ENCODE data around the gene CHRDL2.

The CHRDL2 gene

GRCh38 chr11:74735365-74735928 lies 4.2 kb upstream of the CHRDL2 start:
- H3K36me3 Mint-ChIP-seq, result no peaks in the 10 kb centered on the region
- no peaks in the 10 kb centered on the region for H3K9me3 Mint-ChIP-seq
- H3K4me3 Mint-ChIP-seq, result no peak overlapping the region
- no peak for ATAC-seq (replicated peaks)
- H3K27ac Mint-ChIP-seq, result no peak overlapping the region
- peaks cover 10 to 17% of the 10 kb centered on the region in 2 donors for H3K4me1 Mint-ChIP-seq
- H3K27me3 Mint-ChIP-seq, result peaks cover 55 to 59% of the 10 kb centered on the region in 2 donors
- no peak for DNase-seq

- H3K27ac Mint-ChIP-seq, result no peak overlapping the region
- no peaks in the 10 kb centered on the region for H3K36me3 Mint-ChIP-seq
- H3K4me1 Mint-ChIP-seq, result peaks cover 8 to 14% of the 10 kb centered on the region in 2 donors
- ATAC-seq (replicated peaks) (no peak), DNase-seq (no peak)
- no peak overlapping the region for H3K4me3 Mint-ChIP-seq
- H3K27me3 Mint-ChIP-seq, result peaks cover 64 to 68% of the 10 kb centered on the region in 2 donors
- no peaks in the 10 kb centered on the region for H3K9me3 Mint-ChIP-seq
These were observed 3.3 kb upstream of the CHRDL2 start for GRCh38 chr11:74734559-74734925.

- DNase-seq, result no peak
- Mint-ChIP-seq H3K4me1 (peaks cover 10 to 13% of the 10 kb centered on the region in 2 donors), H3K4me3 (peak overlapping the region; percentile 43 to 63)
These were observed 510 bp downstream of the CHRDL2 start for GRCh38 chr11:74730571-74731260.

GRCh38 chr11:74729397-74729796 lies 1.8 kb downstream of the CHRDL2 start:
- H3K4me1 Mint-ChIP-seq, result peaks cover 10 to 13% of the 10 kb centered on the region in 2 donors
- H3K27ac Mint-ChIP-seq, result no peak overlapping the region
- DNase-seq (no peak), ATAC-seq (replicated peaks) (no peak)
- H3K27me3 Mint-ChIP-seq, result peaks cover 58 to 69% of the 10 kb centered on the region in 2 donors
- H3K9me3 Mint-ChIP-seq, result no peaks in the 10 kb centered on the region
- H3K4me3 Mint-ChIP-seq, result no peak overlapping the region
- H3K36me3 Mint-ChIP-seq, result no peaks in the 10 kb centered on the region

More at GRCh38 chr11:74730571-74731260, 510 bp downstream of the CHRDL2 start:
- H3K9me3 Mint-ChIP-seq, result no peaks in the 10 kb centered on the region
- no peak for ATAC-seq (replicated peaks)
- no peaks in the 10 kb centered on the region for H3K36me3 Mint-ChIP-seq
- no peak overlapping the region for H3K27ac Mint-ChIP-seq
- peaks cover 54 to 68% of the 10 kb centered on the region in 2 donors for H3K27me3 Mint-ChIP-seq

- H3K4me3 Mint-ChIP-seq, result no peak overlapping the region
These were observed 4.6 kb downstream of the CHRDL2 start for GRCh38 chr11:74726547-74727182.

GRCh38 chr11:74725701-74726100 lies 5.5 kb downstream of the CHRDL2 start:
- H3K27me3 Mint-ChIP-seq, result peaks cover 40 to 47% of the 10 kb centered on the region in 2 donors
- H3K9me3 Mint-ChIP-seq, result no peaks in the 10 kb centered on the region
- H3K27ac Mint-ChIP-seq, result no peak overlapping the region
- no peak overlapping the region for H3K4me3 Mint-ChIP-seq
- no peak for ATAC-seq (replicated peaks)
- DNase-seq, result no peak
- no peaks in the 10 kb centered on the region for H3K36me3 Mint-ChIP-seq
- peaks cover 4% of the 10 kb centered on the region in 2 donors for H3K4me1 Mint-ChIP-seq

More at GRCh38 chr11:74726547-74727182, 4.6 kb downstream of the CHRDL2 start:
- ATAC-seq (replicated peaks), result peak; percentile 94 to 98
- Mint-ChIP-seq H3K27ac (no peak overlapping the region), H3K4me1 (peaks cover 7 to 8% of the 10 kb centered on the region in 2 donors), H3K9me3 (no peaks in the 10 kb centered on the region), H3K27me3 (peaks cover 44 to 52% of the 10 kb centered on the region in 2 donors), H3K36me3 (no peaks in the 10 kb centered on the region)
- peak; percentile 50 for DNase-seq

GRCh38 chr11:74723511-74723910 lies 7.7 kb downstream of the CHRDL2 start:
- peaks cover 19 to 25% of the 10 kb centered on the region in 2 donors for H3K27me3 Mint-ChIP-seq
- H3K9me3 Mint-ChIP-seq, result no peaks in the 10 kb centered on the region
- H3K36me3 Mint-ChIP-seq, result no peaks in the 10 kb centered on the region
- peaks cover 0 to 2% of the 10 kb centered on the region in 2 donors for H3K4me1 Mint-ChIP-seq
- DNase-seq, result no peak
- no peak for ATAC-seq (replicated peaks)
- H3K4me3 Mint-ChIP-seq, result no peak overlapping the region
- H3K27ac Mint-ChIP-seq, result no peak overlapping the region

GRCh38 chr11:74721479-74721835 lies 9.8 kb downstream of the CHRDL2 start:
- ATAC-seq (replicated peaks), result no peak
- DNase-seq, result no peak
- Mint-ChIP-seq H3K4me1 (peaks cover 0 to 1% of the 10 kb centered on the region in 2 donors), H3K27me3 (peaks cover 25 to 26% of the 10 kb centered on the region in 2 donors), H3K4me3 (no peak overlapping the region), H3K36me3 (no peaks in the 10 kb centered on the region), H3K9me3 (no peaks in the 10 kb centered on the region), H3K27ac (no peak overlapping the region)

GRCh38 chr11:74720596-74721478 lies 10.4 kb downstream of the CHRDL2 start:
- H3K4me3 Mint-ChIP-seq, result no peak overlapping the region
- ATAC-seq (replicated peaks) (no peak), DNase-seq (no peak)
- no peak overlapping the region for H3K27ac Mint-ChIP-seq
- H3K36me3 Mint-ChIP-seq, result no peaks in the 10 kb centered on the region
- H3K27me3 Mint-ChIP-seq, result peaks cover 24 to 26% of the 10 kb centered on the region in 2 donors
- H3K4me1 Mint-ChIP-seq, result no peaks in the 10 kb centered on the region
- no peaks in the 10 kb centered on the region for H3K9me3 Mint-ChIP-seq

GRCh38 chr11:74719011-74719410 lies 12.2 kb downstream of the CHRDL2 start:
- no peak overlapping the region for H3K27ac Mint-ChIP-seq
- no peak overlapping the region for H3K4me3 Mint-ChIP-seq
- no peaks in the 10 kb centered on the region for H3K9me3 Mint-ChIP-seq
- no peaks in the 10 kb centered on the region for H3K4me1 Mint-ChIP-seq
- no peaks in the 10 kb centered on the region for H3K36me3 Mint-ChIP-seq
- no peak for DNase-seq
- no peak for ATAC-seq (replicated peaks)
- peaks cover 12 to 14% of the 10 kb centered on the region in 2 donors for H3K27me3 Mint-ChIP-seq

GRCh38 chr11:74717221-74717969 lies 13.8 kb downstream of the CHRDL2 start:
- Mint-ChIP-seq H3K27ac (no peak overlapping the region), H3K36me3 (no peaks in the 10 kb centered on the region), H3K4me3 (no peak overlapping the region), H3K9me3 (no peaks in the 10 kb centered on the region), H3K4me1 (no peaks in the 10 kb centered on the region), H3K27me3 (peaks cover 6 to 9% of the 10 kb centered on the region in 2 donors)
- no peak for ATAC-seq (replicated peaks)
- no peak for DNase-seq

GRCh38 chr11:74714904-74715303 lies 16.3 kb downstream of the CHRDL2 start:
- ATAC-seq (replicated peaks) (peak; percentile 38 to 79), DNase-seq (no peak)
- Mint-ChIP-seq H3K9me3 (no peaks in the 10 kb centered on the region), H3K27ac (no peak overlapping the region), H3K4me1 (no peaks in the 10 kb centered on the region), H3K36me3 (no peaks in the 10 kb centered on the region), H3K4me3 (no peak overlapping the region), H3K27me3 (peaks cover 6 to 9% of the 10 kb centered on the region in 2 donors)

- H3K4me3 Mint-ChIP-seq, result no peak overlapping the region
- no peaks in the 10 kb centered on the region for H3K36me3 Mint-ChIP-seq
- no peak for DNase-seq
- H3K9me3 Mint-ChIP-seq, result no peaks in the 10 kb centered on the region
- no peak overlapping the region for H3K27ac Mint-ChIP-seq
- H3K4me1 Mint-ChIP-seq, result no peaks in the 10 kb centered on the region
- ATAC-seq (replicated peaks), result no peak
- peaks cover 6 to 9% of the 10 kb centered on the region in 2 donors for H3K27me3 Mint-ChIP-seq
These were observed 17.5 kb downstream of the CHRDL2 start for GRCh38 chr11:74713686-74714085.

All from stimulated activated naive B cell treated with anti-CD40 and anti-IgM and Interleukin-4, amounts not matched to agents 10 μg/mL and 1 μg/mL and 100 μg/mL, for 72 hours (primary cell).